ENCODE measurements around the gene TRAF3.

Gene TRAF3

GRCh38 chr14:102911541-102911951 is 134.3 kb downstream of the TRAF3 start:
- DNase-seq (ENCODE audit: low read depth): no peak

GRCh38 chr14:102911991-102912761 is 134.9 kb downstream of the TRAF3 start:
- no peak overlapping the region for H3K4me3 ChIP-seq (ENCODE audit: low read depth, low read length)
- no peak for DNase-seq (ENCODE audit: low read depth)

More at GRCh38 chr14:102911541-102911951, 134.3 kb downstream of the TRAF3 start:
- H3K4me3 ChIP-seq (ENCODE audit: low read depth, low read length): no peak overlapping the region

- DNase-seq (ENCODE audit: low read depth): no peak
- no peak overlapping the region for H3K4me3 ChIP-seq (ENCODE audit: low read depth, low read length)
Observed at GRCh38 chr14:102913341-102914211, 136.3 kb downstream of the TRAF3 start.

GRCh38 chr14:102914474-102915291 is 137.4 kb downstream of the TRAF3 start:
- DNase-seq (ENCODE audit: low read depth): no peak
- no peak overlapping the region for H3K4me3 ChIP-seq (ENCODE audit: low read depth, low read length)

GRCh38 chr14:102915292-102916110 is 138.3 kb downstream of the TRAF3 start:
- no peak for DNase-seq (ENCODE audit: low read depth)
- H3K4me3 ChIP-seq (ENCODE audit: low read depth, low read length): no peak overlapping the region

- no peak for DNase-seq (ENCODE audit: low read depth)
Observed at GRCh38 chr14:102916347-102917055, 139.3 kb downstream of the TRAF3 start.

GRCh38 chr14:102917056-102917385 is 139.8 kb downstream of the TRAF3 start:
- no peak overlapping the region for H3K4me3 ChIP-seq (ENCODE audit: low read depth, low read length)
- no peak for DNase-seq (ENCODE audit: low read depth)

More at GRCh38 chr14:102916347-102917055, 139.3 kb downstream of the TRAF3 start:
- H3K4me3 ChIP-seq (ENCODE audit: low read depth, low read length): no peak overlapping the region

- no peak overlapping the region for H3K4me3 ChIP-seq (ENCODE audit: low read depth, low read length)
- DNase-seq (ENCODE audit: low read depth): no peak
Observed at GRCh38 chr14:102917469-102918211, 140.4 kb downstream of the TRAF3 start.

GRCh38 chr14:102918438-102918837 is 141.2 kb downstream of the TRAF3 start:
- DNase-seq (ENCODE audit: low read depth): no peak
- H3K4me3 ChIP-seq (ENCODE audit: low read depth, low read length): no peak overlapping the region

- H3K4me3 ChIP-seq (ENCODE audit: low read depth, low read length): no peak overlapping the region
- DNase-seq (ENCODE audit: low read depth): no peak
Observed at GRCh38 chr14:102920273-102920997, 143.2 kb downstream of the TRAF3 start.

- H3K4me3 ChIP-seq (ENCODE audit: low read depth, low read length): no peak overlapping the region
- DNase-seq (ENCODE audit: low read depth): no peak
Observed at GRCh38 chr14:102920998-102921304, 143.7 kb downstream of the TRAF3 start.

- H3K4me3 ChIP-seq (ENCODE audit: low read depth, low read length): peak within 1 kb of the TSS; percentile 30
- DNase-seq (ENCODE audit: low read depth): no peak
Observed at GRCh38 chr14:102922490-102923200, 145.4 kb downstream of the TRAF3 start, which contains the start of gene AMN. AMN (plus strand) TSS chr14:102922663; CDS start chr14:102922689, 26 bp downstream.

- peak overlapping the region; percentile 30 for H3K4me3 ChIP-seq (ENCODE audit: low read depth, low read length)
- no peak for DNase-seq (ENCODE audit: low read depth)
Observed at GRCh38 chr14:102923201-102923924, 146.1 kb downstream of the TRAF3 start.

GRCh38 chr14:102923925-102924486 is 146.8 kb downstream of the TRAF3 start:
- no peak for DNase-seq (ENCODE audit: low read depth)
- no peak overlapping the region for H3K4me3 ChIP-seq (ENCODE audit: low read depth, low read length)
